Cardiac fibroblast (primary cell): ENCODE measurements around the gene KCNA10.

Experiments used
- DNase-seq, 2 donors: peaks; one replicate each; pipeline versions ENCODE4 v3.0.0 to v3.0.0-alpha.2; 2010; ENCODE audit warnings: low read depth in 2 of 2
- H3K4me3 ChIP-seq, 2 donors: replicated peaks in 1 of 2; 1 replicate in 1 of 2; 2 replicates in 1 of 2; pipeline ENCODE4 v1.5.1; 2011; ENCODE audit warnings: low read depth in 2 of 2, low read length in 2 of 2, mild to moderate bottlenecking in 2 of 2, moderate library complexity in 1 of 2
- TF ChIP-seq, protein P1 (sequence below): IDR thresholded peaks from one replicate; pipeline ENCODE4 v1.5.1; 2011; ENCODE audit warnings: low read depth, mild to moderate bottlenecking, low read length, inconsistent platforms

Gene KCNA10

DNA sequence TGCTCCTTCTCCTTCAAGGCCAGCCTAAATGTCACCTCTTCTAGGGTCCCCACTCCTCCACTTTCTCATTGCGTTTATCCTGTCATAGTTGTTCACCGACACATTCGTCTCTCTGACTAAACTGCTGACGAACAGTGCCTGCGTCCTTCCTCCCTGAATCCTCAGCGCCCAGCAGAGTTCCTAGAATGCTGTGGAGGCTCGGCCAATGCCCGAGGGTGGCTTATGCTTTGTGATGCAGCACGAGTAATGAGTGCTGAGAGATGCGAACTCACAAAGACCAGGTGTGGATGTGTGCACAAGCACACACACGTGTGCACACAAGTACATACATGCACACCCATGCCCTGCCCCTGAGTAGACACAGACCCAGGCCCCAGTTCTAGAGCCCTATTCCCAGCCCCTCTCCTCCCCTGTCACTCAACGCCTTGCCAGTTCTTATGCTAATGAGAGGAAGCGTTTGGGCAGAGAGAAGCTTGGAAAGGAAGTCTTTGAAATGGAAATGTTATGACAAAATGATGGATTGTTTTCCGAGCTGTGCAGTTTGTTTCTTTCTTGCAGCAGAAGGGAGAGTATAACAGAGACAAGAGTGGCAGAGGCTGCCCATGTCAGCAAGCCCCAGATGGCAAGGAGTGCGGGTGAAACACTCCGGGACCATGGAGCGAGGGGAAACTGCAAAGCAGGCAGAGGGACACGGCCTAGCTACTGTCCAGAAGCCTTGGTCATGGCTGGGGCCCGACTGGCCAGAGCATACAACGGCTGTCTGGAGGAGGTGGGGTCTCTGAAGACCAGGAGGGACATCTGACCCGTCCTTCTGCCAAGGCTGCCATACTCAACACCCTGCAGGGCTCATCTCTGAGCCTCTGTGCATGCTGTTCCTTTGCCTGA, 24.2 kb downstream of the KCNA10 start:
- TF ChIP-seq, protein P1, sequence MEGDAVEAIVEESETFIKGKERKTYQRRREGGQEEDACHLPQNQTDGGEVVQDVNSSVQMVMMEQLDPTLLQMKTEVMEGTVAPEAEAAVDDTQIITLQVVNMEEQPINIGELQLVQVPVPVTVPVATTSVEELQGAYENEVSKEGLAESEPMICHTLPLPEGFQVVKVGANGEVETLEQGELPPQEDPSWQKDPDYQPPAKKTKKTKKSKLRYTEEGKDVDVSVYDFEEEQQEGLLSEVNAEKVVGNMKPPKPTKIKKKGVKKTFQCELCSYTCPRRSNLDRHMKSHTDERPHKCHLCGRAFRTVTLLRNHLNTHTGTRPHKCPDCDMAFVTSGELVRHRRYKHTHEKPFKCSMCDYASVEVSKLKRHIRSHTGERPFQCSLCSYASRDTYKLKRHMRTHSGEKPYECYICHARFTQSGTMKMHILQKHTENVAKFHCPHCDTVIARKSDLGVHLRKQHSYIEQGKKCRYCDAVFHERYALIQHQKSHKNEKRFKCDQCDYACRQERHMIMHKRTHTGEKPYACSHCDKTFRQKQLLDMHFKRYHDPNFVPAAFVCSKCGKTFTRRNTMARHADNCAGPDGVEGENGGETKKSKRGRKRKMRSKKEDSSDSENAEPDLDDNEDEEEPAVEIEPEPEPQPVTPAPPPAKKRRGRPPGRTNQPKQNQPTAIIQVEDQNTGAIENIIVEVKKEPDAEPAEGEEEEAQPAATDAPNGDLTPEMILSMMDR: no peak
- no peak overlapping the region for H3K4me3 ChIP-seq
- no peak for DNase-seq

DNA sequence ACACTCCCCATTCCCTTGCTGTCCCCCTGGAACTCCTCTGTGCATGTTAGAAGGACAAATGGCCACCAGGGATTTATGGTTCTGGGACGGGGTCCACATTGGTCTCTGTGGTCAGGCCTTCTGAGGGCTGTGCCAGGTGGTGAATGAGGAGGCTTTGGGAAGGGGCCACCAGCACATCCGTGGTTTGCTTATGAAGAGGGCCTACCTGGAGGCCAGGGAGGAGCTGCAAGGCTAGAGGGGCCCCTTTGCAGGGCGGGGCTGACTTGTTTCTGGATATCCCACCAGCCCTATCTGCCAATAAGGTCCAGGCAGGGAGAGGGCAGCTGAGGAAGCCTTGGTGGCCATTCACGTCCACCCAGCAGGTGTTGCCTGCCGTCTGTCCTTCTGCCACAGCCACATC, 24.9 kb downstream of the KCNA10 start:
- TF ChIP-seq, protein P1: no peak
- no peak overlapping the region for H3K4me3 ChIP-seq
- DNase-seq: no peak

DNA sequence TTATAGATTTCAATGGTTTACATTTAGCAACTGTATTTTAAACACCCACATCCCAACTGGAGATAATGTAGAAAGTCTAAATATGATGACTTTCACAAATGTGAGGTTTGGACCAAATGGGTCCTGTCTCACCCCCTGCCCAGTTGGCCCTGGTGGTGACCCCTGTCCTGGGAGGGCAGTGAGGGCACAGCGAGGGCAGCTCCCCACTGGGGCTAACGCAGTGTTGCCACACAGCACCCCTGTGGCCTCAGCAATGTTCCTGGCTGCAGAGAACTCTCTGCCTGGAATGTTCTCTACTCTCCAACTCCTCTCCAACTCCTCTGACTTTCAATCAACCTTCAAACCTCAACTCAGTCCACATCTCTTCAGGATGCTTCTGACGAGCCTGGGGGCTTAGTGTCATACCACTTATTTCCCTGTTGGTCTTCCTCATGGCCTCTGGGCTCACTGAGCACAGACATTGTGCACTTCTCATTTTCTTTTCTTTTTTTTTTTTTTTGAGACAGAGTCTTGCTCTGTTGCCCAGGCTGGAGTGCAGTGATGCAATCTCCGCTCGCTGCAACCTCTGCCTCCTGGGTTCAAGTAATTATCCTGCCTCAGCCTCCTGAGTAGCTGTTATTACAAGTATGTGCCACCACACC, 25.8 kb downstream of the KCNA10 start:
- DNase-seq: no peak
- no peak overlapping the region for H3K4me3 ChIP-seq
- TF ChIP-seq, protein P1: no peak

DNA sequence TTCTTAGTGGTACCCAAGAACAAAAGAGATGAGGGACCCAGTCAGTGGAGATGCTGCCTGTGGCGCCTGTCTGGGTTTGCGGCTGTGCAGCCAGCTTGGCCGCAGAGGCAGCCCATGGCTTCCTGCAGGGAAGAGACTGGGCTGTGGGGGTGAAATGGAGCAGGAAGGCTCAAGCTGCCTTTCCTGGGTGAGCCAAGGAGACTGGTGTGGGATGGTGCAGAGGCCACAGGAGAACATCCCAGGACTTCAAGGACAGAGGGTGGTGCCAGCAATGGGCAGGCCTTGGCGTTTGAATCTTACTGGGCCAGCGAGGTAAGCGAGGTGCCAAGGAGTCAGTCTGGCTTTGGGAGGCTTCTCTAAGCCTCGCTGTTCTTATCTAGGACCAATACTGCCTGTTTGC, 26.4 kb downstream of the KCNA10 start:
- H3K4me3 ChIP-seq: no peak overlapping the region
- TF ChIP-seq, protein P1: no peak
- DNase-seq: no peak

DNA sequence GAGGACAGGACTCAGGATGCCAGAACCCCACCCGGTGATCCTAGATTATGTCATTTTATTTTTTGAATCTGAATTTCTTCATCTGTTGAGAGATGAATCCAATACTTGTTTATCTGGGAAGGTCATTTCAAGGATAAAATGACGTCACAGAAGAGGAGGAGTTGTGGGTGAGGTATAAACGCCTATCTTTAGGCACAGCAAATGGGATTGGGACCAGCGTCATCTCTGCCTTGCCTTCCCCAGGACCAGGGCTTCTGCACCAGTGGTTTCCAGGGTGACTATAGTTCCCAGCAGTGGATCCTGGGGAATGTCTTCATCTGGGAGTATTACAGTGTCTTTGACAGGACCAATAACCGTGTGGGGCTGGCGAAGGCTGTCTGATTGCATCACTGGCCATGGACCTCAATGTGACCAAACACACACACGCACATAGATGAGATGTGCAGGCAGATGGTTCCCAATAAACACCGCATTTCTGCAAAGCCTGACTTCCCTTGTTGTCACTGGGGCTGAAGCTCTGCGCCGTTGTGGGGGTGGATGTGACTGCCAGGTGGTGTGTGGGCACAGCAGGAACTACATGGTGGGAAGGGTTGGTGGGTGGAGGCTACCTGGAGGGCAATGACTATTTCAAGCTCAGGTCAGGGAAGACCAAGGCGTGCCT, 28.1 kb downstream of the KCNA10 start:
- TF ChIP-seq, protein P1: no peak
- DNase-seq: no peak
- no peak overlapping the region for H3K4me3 ChIP-seq

DNA sequence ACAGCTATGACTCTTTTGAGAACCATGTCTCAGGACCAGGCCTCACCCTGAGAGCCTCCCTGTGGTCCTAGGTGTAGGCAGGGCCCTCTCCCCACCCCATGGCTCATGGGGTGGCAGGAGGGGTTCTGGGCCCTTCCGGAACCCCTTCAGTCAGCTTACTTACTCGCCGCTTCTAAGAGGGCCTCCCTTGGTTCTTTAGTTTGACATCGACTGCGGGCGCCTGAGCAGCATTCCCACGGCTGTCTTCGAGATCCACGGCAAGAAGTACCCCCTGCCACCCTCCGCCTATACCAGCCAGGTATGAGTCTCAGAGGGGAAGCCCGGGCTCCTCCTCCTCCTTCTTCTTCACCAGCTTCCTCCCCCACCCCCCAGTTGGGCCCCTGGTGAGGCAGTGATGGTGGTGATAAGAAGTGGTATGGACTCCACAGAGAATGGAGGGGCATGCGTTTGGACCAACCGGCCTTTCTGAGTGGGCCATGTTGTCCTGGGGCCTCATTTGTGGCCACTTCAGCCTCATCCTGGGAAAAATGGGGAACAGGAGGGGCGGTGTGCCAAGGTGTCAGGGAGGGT, 28.9 kb downstream of the KCNA10 start:
- DNase-seq: no peak
- TF ChIP-seq, protein P1: no peak
- H3K4me3 ChIP-seq: no peak overlapping the region
